HL-60 (cell line): ENCODE measurements around the gene B3GALT4.

Experiments
- GABPA ChIP-seq: IDR thresholded peaks from 2 replicates; pipeline ENCODE4 v1.6.1; 2012; ENCODE audit warnings: low read depth
- POLR2AphosphoS5 ChIP-seq: IDR thresholded peaks from 2 replicates; pipeline ENCODE4 v1.6.1; 2012; ENCODE audit warnings: low read depth
- TF ChIP-seq, protein P1 (sequence below): IDR thresholded peaks from one replicate; pipeline ENCODE4 v1.5.1; 2011; ENCODE audit warnings: low read length, control low read depth, inconsistent platforms; ENCODE audit not compliant: insufficient read depth

DNA sequence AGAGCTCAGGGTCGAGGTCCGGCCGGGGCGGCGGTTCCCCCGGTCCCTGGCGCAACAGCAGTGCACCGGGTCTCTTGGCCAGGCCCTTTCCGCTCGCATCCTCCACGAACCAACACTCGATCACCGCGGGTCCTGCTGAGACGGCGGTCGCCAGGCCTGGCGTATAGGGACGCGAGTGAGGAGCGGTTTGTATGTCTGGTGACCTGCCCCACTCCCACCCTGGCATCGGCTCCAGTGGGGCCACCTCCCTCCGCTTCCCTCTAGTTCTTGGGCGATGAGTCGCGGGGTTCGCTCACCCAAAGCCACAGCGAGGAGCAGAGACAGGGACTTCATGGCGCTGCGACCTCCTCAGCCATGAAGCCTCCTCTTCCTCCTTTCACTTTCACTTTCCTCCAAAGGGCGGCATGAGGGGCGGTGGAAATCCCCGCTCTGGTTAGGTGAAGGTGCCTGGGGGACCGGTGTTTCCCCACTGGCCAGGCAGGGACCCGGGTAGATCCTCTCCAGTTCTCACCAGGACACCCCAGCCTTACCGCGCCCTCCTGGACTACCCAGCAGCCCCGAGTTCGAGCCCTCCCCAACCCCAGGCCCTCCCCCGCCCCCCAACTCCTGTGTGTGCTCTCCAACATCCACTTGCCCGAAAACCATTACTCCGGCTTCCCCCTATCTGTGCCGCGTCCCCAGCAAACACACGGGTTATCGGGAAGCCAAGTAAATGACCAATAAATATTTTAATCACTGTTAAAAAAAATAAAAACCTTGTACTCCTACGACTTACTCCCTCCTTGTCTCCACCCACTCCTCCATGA is 37.0 kb downstream of the B3GALT4 start, which contains the start of gene TAPBP:
- TF ChIP-seq, protein P1, sequence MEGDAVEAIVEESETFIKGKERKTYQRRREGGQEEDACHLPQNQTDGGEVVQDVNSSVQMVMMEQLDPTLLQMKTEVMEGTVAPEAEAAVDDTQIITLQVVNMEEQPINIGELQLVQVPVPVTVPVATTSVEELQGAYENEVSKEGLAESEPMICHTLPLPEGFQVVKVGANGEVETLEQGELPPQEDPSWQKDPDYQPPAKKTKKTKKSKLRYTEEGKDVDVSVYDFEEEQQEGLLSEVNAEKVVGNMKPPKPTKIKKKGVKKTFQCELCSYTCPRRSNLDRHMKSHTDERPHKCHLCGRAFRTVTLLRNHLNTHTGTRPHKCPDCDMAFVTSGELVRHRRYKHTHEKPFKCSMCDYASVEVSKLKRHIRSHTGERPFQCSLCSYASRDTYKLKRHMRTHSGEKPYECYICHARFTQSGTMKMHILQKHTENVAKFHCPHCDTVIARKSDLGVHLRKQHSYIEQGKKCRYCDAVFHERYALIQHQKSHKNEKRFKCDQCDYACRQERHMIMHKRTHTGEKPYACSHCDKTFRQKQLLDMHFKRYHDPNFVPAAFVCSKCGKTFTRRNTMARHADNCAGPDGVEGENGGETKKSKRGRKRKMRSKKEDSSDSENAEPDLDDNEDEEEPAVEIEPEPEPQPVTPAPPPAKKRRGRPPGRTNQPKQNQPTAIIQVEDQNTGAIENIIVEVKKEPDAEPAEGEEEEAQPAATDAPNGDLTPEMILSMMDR, result no peak
- TF ChIP-seq POLR2AphosphoS5, result peak; percentile 67; the same call in 1 of the 2 replicates
- no peak for TF ChIP-seq GABPA
